HG03378 (cell line): ENCODE results near the gene EIF4G3.
A peak's percentile ranks its signal among the peaks of the same experiment; 100 is the strongest.
"Not testable (repeated sequence)": the region's sequence is repeated elsewhere in the genome, so short reads cannot be mapped to it uniquely, and the experiment has no call there.

Experiments
- ATAC-seq: cut with Tn5 transposase; IDR thresholded peaks from one replicate; pipeline ENCODE4 v1.9.1; 2021; ENCODE audit warnings: mild to moderate bottlenecking, moderate library complexity; ENCODE audit not compliant: unreplicated experiment

EIF4G3 gene, protein sequence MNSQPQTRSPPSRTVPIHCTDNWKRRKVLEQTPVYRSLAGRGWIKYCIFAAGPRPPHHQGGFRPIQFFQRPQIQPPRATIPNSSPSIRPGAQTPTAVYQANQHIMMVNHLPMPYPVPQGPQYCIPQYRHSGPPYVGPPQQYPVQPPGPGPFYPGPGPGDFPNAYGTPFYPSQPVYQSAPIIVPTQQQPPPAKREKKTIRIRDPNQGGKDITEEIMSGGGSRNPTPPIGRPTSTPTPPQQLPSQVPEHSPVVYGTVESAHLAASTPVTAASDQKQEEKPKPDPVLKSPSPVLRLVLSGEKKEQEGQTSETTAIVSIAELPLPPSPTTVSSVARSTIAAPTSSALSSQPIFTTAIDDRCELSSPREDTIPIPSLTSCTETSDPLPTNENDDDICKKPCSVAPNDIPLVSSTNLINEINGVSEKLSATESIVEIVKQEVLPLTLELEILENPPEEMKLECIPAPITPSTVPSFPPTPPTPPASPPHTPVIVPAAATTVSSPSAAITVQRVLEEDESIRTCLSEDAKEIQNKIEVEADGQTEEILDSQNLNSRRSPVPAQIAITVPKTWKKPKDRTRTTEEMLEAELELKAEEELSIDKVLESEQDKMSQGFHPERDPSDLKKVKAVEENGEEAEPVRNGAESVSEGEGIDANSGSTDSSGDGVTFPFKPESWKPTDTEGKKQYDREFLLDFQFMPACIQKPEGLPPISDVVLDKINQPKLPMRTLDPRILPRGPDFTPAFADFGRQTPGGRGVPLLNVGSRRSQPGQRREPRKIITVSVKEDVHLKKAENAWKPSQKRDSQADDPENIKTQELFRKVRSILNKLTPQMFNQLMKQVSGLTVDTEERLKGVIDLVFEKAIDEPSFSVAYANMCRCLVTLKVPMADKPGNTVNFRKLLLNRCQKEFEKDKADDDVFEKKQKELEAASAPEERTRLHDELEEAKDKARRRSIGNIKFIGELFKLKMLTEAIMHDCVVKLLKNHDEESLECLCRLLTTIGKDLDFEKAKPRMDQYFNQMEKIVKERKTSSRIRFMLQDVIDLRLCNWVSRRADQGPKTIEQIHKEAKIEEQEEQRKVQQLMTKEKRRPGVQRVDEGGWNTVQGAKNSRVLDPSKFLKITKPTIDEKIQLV (N-terminal part only)

GRCh38 chr1:21176586-21177555 is at the start of gene EIF4G3:
Gene EIF4G3 (minus strand): TSS chr1:21176897. CDS start chr1:21002742, 174,155 bp downstream.
- ATAC-seq = peak; percentile 92

GRCh38 chr1:21225065-21225464 is 48.4 kb upstream of the EIF4G3 start:
- no peak for ATAC-seq

DNA sequence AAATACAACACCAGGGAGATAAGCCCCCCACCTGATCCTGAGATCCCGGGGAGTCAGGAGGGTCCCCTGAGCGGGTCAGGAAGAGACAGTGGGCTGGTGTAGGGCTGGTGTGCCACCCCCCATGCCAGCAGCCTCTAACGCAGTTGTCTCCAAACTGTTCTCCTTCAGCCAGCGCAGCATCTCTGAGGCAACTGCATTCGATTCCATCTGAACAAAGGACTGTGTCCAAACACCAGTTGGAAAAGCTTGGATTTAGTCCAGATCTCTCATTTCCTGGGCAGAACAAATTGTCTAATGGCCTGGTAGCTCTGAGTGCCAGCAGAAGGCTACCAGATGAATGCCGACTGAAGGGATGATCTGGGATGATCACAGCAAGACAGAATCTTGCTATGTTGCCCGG is 44.1 kb upstream of the EIF4G3 start:
- ATAC-seq = no peak

- ATAC-seq = no peak
Observed at GRCh38 chr1:21219674-21220073, 43.0 kb upstream of the EIF4G3 start.

DNA sequence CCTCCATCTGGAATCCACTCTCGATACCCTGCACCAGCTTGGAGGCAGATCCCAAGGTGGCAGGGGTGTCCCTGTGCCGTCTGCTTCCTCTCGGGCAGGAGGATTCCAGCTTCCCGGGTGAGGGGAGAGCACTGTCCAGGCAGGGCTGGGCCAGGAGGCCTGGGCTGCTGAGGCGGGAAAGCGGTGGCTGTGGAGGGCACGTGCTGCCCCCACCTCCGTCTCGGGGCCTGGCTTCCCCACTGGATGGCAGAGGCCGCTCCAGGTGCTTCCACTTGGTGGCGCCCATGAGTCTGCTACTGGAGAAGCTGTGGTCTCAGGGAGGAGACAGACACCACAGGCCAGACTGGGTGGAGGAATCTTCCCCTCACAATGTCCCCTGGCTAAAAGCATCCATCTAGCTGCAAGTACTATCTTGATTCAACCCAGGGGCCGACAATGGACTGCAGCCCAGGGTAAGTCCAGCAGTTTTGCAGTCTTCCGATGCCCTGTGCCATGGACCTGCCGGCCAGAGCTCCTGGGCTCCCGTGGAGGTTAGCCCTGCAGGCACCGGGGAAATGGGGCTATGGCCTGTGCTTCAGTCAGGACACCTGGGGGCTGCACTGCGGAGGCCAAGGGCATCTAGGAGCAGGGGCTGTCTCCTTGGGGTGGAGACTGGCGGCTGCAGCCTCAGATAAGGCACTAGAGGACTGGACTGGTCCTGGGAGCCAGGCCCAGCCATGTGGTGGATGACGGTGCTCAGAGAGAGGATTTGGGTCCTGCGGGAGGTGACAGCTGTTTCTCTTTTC is 41.3 kb upstream of the EIF4G3 start:
- ATAC-seq = no peak

GRCh38 chr1:21216835-21217811 is 40.4 kb upstream of the EIF4G3 start:
- ATAC-seq = no peak

DNA sequence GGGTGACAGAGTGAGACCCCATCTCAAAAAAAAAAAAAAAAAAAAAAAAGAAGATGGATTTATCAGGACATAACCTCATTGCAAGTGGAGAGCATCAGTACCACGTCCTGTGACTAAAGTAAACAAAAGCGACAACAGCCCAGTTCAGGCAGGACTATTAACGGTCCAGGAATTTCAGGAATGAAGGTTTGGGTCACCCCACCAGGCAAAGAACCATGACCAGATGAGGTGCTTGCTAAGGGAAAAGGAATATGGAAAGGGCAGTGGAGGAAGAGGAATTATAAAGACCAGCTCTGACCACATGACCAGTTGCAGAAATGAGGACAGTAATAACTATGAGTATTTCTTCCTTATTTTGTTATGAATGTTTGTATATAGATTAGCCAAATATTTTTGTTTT is 35.4 kb upstream of the EIF4G3 start:
- ATAC-seq = no peak

- not testable (repeated sequence) for ATAC-seq
Observed at GRCh38 chr1:21208137-21208700, 31.5 kb upstream of the EIF4G3 start.

DNA sequence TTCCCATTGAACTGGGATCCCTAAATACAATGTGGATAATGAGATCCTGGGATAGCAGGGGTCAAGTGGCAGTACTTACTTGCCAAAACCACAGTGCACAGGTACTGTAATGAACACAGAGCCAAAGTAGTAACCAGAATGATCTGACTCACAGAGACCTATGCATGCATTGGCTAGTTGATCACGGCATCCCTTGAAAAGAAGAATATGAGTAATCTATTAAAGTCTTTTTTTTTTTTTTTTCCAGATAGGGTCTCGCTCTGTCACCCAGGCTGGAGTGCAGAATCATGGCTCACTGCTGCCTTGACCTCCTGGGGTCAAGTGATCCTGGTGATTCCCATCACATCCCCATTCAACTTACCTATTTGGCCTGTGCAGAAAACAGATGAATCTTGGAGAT is 29.4 kb upstream of the EIF4G3 start:
- no peak for ATAC-seq

GRCh38 chr1:21205416-21205815 is 28.7 kb upstream of the EIF4G3 start:
- ATAC-seq = no peak

DNA sequence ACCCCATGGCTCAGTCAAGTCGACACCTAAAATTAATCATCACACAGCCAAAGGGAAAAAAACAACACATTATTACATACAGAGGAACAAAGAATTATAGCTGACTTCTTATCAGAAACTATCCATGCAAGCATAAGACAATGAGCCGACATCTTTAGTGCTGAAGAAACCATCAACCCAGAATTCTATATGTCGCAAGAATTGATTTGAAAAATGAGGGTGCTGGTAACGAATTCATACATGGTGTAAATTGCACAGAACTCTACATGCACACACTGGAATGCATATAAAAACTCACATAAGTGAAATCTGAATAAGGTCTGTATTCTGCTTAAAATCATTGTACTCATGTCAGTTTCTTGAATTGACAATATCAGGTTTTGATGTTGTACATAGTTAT is 25.0 kb upstream of the EIF4G3 start:
- no peak for ATAC-seq

- not testable (repeated sequence) for ATAC-seq
Observed at GRCh38 chr1:21201238-21201637, 24.5 kb upstream of the EIF4G3 start.

- ATAC-seq = no peak
Observed at GRCh38 chr1:21200767-21201166, 24.1 kb upstream of the EIF4G3 start.

DNA sequence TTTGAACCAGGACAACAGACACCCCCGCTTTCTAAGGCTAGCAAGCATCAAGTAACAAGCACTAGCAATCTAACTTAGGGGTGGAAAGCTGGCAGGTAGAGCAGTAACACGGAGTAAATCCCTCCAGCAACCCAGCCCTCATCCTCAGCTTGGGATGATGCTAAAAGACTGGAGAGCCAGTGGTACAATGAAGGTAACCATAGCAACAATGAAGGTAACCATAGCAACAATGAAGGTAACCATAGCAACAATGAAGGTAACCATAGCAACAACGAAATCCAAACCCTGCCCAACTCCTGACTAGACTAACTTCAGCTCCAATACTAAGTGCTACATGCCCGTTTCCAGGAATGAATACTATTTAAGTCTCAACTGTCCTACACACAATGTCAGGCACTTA is 22.2 kb upstream of the EIF4G3 start:
- no peak for ATAC-seq

DNA sequence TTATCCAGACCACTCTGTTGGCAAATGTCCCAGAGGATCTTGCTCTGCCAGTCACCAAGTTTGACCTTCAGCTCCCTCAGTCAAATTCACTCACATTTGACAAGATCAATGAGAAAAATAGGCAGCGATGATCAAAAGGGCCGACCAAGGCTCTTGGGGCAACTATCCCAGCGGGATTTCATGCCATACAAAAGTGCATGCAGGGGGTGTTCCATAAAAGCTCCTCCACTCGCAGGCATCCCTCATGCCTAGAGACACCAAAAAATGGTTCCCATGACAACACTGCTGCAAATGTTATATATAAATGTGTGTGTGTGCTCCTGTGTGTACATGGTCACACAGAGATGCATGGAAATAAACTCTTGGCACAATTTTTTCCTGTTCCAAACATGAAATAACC is 16.2 kb upstream of the EIF4G3 start:
- ATAC-seq = no peak

- ATAC-seq = no peak
Observed at GRCh38 chr1:21192284-21192683, 15.6 kb upstream of the EIF4G3 start.

GRCh38 chr1:21190771-21191170 is 14.1 kb upstream of the EIF4G3 start:
- ATAC-seq = not testable (repeated sequence)

GRCh38 chr1:21189906-21190500 is 13.3 kb upstream of the EIF4G3 start:
- no peak for ATAC-seq
